ENCODE measurements around the gene ST7L. TPM values are rescaled to one million over a fixed set of nuclear protein-coding genes. Genes with fewer than 3 reads are reported as not detected.
A peak's percentile ranks its signal among the peaks of the same experiment; 100 is the strongest.

Gene ST7L
- total RNA-seq, 2 donors from 2014 or later, result 10.5 to 14.5 TPM

GRCh38 chr1:112536561-112536960 is 82.4 kb downstream of the ST7L start:
- H3K4me3 ChIP-seq, result no peak overlapping the region
- H3K36me3 ChIP-seq, result peaks cover 15% of the 10 kb centered on the region
- H3K27me3 ChIP-seq, result no peaks in the 10 kb centered on the region
- H3K4me1 ChIP-seq, result peaks cover 0 to 26% of the 10 kb centered on the region in 2 donors
- no peaks in the 10 kb centered on the region for H3K9me3 ChIP-seq
- no peak for DNase-seq (ENCODE audit: low spot score)
- H3K27ac ChIP-seq, result no peak overlapping the region
- TF ChIP-seq, protein P1, sequence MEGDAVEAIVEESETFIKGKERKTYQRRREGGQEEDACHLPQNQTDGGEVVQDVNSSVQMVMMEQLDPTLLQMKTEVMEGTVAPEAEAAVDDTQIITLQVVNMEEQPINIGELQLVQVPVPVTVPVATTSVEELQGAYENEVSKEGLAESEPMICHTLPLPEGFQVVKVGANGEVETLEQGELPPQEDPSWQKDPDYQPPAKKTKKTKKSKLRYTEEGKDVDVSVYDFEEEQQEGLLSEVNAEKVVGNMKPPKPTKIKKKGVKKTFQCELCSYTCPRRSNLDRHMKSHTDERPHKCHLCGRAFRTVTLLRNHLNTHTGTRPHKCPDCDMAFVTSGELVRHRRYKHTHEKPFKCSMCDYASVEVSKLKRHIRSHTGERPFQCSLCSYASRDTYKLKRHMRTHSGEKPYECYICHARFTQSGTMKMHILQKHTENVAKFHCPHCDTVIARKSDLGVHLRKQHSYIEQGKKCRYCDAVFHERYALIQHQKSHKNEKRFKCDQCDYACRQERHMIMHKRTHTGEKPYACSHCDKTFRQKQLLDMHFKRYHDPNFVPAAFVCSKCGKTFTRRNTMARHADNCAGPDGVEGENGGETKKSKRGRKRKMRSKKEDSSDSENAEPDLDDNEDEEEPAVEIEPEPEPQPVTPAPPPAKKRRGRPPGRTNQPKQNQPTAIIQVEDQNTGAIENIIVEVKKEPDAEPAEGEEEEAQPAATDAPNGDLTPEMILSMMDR (IDR thresholded peaks at IDR 0.05), result no peak

DNA sequence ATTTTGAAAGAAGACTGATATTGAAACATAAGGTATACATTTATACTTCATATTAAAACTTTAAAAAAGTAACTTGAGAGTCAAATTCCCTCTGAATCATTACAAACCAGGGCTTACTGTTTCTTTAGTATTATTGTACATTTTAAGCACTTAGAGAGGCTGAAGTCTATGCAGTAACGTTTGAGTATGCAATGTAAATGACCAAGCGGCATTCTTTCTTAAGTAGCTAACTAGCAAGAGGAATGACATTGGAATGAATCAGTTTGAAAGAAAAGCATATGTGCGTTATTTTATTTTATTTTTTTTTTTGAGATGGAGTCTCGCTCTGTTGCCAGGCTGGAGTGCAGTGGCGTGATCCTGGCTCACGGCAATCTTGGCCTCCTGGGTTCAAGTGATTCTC is 85.9 kb downstream of the ST7L start:
- no peak overlapping the region for H3K27ac ChIP-seq
- H3K36me3 ChIP-seq, result no peaks in the 10 kb centered on the region
- H3K9me3 ChIP-seq, result no peaks in the 10 kb centered on the region
- no peak overlapping the region for H3K4me3 ChIP-seq
- H3K4me1 ChIP-seq, result peaks cover 0 to 19% of the 10 kb centered on the region in 2 donors
- TF ChIP-seq, protein P1 (IDR thresholded peaks at IDR 0.05), result no peak
- H3K27me3 ChIP-seq, result no peaks in the 10 kb centered on the region
- no peak for DNase-seq (ENCODE audit: low spot score)

- TF ChIP-seq, protein P1 (IDR thresholded peaks at IDR 0.05), result no peak
- H3K36me3 ChIP-seq, result no peaks in the 10 kb centered on the region
Measured at GRCh38 chr1:112532064-112532463, 86.9 kb downstream of the ST7L start.

GRCh38 chr1:112530832-112531231 is 88.1 kb downstream of the ST7L start:
- H3K9me3 ChIP-seq, result no peaks in the 10 kb centered on the region
- no peak overlapping the region for H3K4me3 ChIP-seq
- no peaks in the 10 kb centered on the region for H3K36me3 ChIP-seq
- peak overlapping the region in 1 of 2 donors; percentile 67 for H3K27ac ChIP-seq
- TF ChIP-seq, protein P1 (IDR thresholded peaks at IDR 0.05), result no peak
- no peaks in the 10 kb centered on the region for H3K27me3 ChIP-seq
- H3K4me1 ChIP-seq, result peaks cover 0 to 4% of the 10 kb centered on the region in 2 donors
- no peak for DNase-seq (ENCODE audit: low spot score)

More at GRCh38 chr1:112532064-112532463, 86.9 kb downstream of the ST7L start:
- H3K27me3 ChIP-seq, result no peaks in the 10 kb centered on the region
- H3K9me3 ChIP-seq, result no peaks in the 10 kb centered on the region
- H3K4me3 ChIP-seq, result no peak overlapping the region
- H3K27ac ChIP-seq, result peak overlapping the region in 1 of 2 donors; percentile 67
- peaks cover 0 to 9% of the 10 kb centered on the region in 2 donors for H3K4me1 ChIP-seq
- DNase-seq (ENCODE audit: low spot score), result no peak

- DNase-seq (ENCODE audit: low spot score), result no peak
- no peaks in the 10 kb centered on the region for H3K27me3 ChIP-seq
- no peaks in the 10 kb centered on the region for H3K9me3 ChIP-seq
- TF ChIP-seq, protein P1 (IDR thresholded peaks at IDR 0.05), result no peak
- no peak overlapping the region for H3K27ac ChIP-seq
- H3K4me3 ChIP-seq, result no peak overlapping the region
- H3K36me3 ChIP-seq, result no peaks in the 10 kb centered on the region
- H3K4me1 ChIP-seq, result peaks cover 0 to 8% of the 10 kb centered on the region in 2 donors
Measured at GRCh38 chr1:112529301-112529700, 89.6 kb downstream of the ST7L start.

DNA sequence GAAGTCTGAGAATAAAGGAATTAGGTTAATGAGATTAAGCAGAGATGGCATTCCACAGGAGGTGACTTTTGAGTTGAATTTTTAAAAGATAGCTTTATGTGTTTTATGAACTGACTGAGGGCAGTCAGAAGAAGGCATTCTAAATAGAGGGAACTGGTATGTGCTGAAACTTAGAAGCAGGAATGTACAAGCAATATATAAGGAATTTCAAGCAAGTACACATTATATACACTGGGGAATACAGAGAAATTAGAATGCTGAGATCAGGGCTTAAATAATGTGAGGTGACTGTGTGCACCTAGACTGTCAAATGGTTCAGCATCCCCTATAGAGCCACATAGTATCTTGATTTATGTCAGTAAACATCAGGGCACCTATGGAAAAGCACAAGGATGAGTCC is 90.9 kb downstream of the ST7L start:
- Histone ChIP-seq H3K9me3 (no peaks in the 10 kb centered on the region), H3K27me3 (no peaks in the 10 kb centered on the region), H3K27ac (no peak overlapping the region), H3K36me3 (no peaks in the 10 kb centered on the region), H3K4me3 (no peak overlapping the region), H3K4me1 (peaks cover 0 to 11% of the 10 kb centered on the region in 2 donors)
- DNase-seq (ENCODE audit: low spot score), result no peak
- TF ChIP-seq, protein P1 (IDR thresholded peaks at IDR 0.05), result no peak
